GM19397 (cell line): ENCODE measurements around the gene AUTS2.

Experiments used
- ATAC-seq: cut with Tn5 transposase; IDR thresholded peaks from one replicate; pipeline ENCODE4 v1.9.1; 2021; ENCODE audit warnings: mild to moderate bottlenecking, moderate library complexity; ENCODE audit not compliant: unreplicated experiment

AUTS2 gene

GRCh38 chr7:69837387-69838068 lies 239.3 kb downstream of the AUTS2 start:
- no peak for ATAC-seq

DNA sequence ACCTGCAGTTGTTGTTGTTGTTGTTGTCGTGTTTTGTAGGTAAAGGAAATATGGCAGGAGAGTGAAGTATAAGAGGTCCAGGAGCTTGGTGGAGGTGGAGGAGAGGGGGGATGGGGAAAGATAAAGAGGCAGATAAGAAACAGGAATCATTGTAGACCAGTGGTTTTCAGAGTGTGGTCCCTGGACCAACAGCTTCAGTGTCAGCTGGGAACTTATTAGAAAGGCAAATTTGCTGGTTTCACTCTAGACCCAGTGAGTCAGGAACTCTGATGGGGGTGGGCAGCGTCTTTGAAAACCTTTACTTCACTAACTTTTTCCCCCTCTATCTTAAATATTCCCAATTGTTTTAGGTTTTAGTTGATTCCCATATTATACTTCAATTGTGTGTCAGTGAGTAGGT lies 241.5 kb downstream of the AUTS2 start:
- no peak for ATAC-seq

DNA sequence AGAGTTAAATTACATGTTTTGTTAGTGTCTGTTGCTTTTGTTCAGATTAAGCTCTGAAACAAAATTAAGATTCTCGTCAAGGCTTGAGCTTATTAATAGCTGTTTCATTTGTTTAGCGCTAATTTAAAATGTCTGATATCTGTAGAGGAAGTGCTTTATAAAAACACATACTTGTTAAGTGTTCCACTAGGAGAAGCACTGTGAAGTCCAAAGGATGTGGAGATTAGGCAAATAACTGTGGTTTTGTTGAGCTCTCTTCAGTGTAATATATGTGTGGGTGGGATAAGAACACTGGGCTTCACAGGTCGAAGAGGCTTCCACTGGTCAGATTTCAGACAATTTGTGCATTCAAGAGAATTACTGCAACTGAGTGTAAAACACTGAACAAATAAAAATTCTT lies 242.0 kb downstream of the AUTS2 start:
- no peak for ATAC-seq

- no peak for ATAC-seq
Measured at GRCh38 chr7:69843653-69844052, 245.4 kb downstream of the AUTS2 start.

DNA sequence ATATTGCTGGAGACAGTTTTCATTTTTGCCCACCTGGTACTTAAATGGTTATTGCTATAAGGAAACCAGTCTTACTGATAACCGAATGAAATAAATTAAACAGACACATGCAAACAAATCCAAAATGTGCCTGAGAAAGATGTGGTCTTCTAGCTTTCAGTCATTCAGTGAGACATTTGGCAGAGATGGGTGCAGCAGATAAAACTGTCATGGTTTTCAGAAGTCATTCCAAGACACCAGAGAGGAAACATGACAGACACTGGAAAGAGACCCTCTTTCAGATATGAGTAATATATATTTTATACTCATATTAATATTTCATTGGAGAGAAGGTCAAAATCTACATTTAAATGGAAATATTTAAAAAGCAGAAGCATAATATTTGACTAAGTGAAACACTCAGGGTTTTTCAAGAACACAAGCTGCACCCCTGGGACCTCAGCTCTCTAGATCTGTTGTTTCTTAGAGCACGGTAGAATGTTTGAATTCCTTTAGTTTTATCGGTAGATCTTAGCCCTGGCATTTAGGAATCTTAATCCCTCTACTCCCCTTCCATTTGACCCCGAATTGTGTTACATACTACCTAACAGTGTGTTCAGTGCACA lies 246.1 kb downstream of the AUTS2 start:
- no peak for ATAC-seq

- ATAC-seq, result no peak
Measured at GRCh38 chr7:69845721-69846495, 247.6 kb downstream of the AUTS2 start.

- no peak for ATAC-seq
Measured at GRCh38 chr7:69847921-69848612, 249.8 kb downstream of the AUTS2 start.

DNA sequence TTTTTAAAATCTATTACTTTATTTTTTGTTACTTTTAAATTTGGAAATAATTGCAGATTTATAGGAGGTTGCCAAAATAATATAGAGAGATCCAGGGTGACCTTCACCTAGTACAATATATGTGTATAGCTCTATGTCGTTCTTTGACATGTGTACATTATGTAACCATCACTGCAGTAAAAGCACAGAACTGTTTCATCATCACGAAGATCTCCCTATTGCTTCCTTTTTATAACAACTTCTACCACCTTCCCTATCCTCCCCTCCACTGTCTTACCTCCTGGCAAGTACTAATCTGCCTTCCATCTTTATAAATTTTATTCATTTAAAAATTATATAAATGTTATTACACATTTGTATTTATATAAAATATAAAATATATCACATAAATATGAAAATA lies 251.0 kb downstream of the AUTS2 start:
- no peak for ATAC-seq

DNA sequence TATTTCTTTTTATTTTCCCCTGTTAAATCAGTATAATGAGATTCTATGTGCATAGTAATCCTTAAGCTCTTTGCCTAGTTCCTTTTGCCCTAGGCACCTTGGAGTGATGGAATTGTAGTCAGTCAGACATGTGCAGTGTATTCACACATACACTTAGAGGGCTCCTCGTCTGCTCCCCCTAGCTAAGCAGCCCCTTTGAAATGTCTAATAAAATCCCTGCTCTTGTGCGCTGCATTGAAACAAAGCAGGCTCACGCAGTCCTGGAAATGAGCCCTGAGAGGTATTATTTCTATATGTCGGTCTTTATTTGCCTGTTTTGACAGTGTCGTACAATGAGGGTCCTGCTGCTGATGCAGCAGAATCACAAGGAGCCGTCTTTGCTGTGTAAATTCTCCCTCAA lies 258.7 kb downstream of the AUTS2 start:
- ATAC-seq, result no peak

DNA sequence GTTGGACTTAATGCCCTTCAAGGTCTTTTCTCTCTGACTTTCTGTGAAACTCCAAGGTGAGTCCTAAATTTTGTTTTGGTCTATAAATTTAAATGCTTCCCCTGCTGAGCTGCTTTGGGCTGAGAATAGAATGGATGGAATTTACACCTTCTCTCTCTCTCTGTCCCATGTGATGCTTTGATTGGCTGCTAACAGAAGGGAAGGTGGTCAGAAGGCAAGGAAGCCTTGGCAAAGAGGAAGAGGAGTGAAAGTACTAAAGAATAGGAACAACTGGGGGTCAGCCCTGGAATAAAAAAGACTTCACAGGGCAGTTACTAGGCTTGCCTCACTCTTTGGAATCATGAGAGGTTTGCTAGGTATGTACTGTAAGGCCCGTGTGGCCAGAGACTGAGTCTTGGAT lies 260.2 kb downstream of the AUTS2 start:
- no peak for ATAC-seq

DNA sequence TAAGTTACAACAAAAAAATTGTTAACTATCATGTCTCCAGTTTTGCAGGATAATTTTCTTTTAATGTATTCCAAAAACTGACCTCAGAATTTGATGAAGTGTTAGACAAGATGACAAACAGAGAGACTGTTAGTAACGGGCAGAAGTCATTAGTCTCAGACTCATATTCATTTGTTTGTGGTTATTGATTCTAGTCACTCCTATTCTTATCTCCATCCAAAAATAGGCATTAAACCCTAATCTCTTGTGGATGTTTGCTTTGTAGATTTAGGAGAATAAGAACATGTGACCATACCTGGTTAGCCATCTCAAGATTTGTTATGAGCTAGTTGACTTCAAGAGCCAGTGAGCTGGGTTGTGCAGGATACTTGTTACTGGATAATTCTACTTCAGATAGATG lies 261.1 kb downstream of the AUTS2 start:
- no peak for ATAC-seq

- no peak for ATAC-seq
Measured at GRCh38 chr7:69860486-69860885, 262.2 kb downstream of the AUTS2 start.

DNA sequence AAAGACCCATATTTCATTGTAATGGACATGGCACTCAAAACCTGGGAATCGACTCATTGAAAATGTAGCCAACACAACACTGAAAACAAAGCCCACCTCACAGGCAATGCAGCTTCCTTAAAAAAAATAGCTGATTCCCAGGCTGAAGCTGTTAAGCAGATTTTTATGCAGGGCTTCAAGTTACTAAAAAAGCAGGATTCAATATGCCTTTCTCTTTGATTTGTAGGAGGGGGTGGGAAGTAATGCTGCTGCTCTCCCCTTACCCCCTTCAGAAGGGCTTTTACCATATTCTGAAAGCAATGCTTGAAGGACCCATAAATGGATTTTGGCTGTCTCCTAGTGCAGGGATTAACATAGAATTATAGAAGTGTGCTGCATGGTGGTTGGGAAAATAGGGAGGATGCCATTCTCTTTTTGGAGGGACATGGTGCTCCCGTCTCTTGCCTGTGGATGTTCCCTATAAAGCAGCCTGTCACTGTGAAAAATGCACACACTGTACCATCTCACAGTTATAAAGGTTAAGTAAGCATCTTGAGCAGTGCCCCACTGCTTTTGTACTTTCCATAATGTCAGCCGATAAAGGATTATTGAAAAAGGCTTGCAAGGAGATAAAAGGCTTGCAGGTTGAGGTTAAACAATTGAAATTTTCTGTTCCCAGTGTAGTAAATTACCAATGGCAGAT lies 262.8 kb downstream of the AUTS2 start:
- ATAC-seq, result no peak

DNA sequence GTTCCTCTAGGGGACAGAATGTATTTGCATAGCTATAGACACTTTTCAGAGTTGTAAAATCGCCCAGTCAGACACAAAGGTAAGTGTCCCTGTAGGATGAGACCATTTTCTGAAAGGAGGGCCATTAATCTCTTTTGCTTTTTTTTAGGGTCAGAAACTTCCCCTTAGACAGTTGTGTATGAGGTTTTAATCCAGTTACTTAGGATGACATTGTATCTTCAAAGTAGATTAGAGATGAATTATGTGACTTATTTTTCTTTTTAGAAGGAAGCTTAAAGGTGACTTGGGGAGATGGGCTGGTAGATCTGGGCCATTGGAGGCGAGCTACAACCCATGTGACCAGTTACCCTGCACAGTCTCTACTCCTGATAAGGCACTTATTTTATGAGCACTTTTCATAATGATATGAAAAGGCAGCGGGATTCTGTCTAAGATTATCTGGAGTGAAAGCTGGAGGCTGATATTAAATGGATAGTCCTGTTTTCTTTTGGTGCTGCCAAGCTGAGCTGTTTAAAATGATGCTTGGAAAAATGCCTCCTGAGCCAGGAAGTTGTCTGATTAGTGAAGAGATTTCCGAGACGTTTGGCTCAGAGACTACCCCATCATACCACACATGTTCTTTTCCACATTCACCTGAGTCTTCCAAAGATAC lies 264.3 kb downstream of the AUTS2 start:
- ATAC-seq, result no peak

- no peak for ATAC-seq
Measured at GRCh38 chr7:69864274-69864673, 266.0 kb downstream of the AUTS2 start.

- ATAC-seq, result no peak
Measured at GRCh38 chr7:69864822-69865221, 266.5 kb downstream of the AUTS2 start.

DNA sequence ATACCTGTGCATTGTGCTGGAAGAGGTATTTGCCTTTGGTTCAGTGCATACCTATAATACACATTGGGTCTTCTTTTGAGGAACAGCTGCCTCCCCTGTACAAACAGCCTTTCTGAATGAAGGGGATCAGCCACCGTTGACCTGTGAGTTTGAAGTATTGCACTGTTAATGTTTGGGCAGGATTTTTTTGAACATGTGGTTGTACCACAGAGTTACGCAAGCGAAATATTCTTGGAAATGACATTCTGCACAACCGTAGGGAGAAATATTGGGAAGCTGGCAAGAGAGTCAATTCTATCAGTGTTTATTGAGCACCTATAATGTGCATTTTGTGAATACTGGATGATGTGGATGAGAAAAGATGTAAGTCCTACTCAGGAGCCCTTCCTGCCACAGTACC lies 270.6 kb downstream of the AUTS2 start:
- no peak for ATAC-seq

DNA sequence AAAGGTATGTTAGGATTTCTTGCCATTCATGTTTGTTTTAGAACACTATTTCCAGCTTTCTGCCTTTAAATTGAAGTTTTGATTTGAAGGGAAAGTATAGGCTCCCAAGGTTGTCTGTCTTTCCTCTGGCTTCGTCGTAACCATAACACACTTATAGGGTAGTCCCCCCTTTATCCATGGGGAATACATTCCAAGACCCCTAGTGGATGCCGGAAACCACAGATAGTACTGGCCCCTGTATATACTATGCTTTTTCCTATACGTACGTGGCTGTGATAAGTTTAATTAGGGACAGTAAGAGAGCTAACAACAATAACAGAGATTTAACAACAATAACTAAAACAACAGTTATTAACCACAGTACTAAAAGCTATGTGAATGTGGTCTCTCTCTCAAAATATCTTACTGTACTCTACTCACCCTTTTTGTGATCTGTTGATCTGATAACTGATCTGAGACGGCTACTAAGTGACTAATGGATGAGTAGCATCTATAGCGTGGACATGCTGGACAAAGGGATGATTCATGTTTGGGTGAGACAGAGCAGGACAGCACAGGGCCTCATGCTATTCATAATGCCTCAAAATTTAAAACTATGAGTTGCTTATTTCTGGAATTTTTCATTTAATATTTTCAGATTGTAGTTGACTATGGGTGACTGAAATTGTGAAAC lies 273.1 kb downstream of the AUTS2 start:
- no peak for ATAC-seq

GRCh38 chr7:69871886-69872569 lies 273.8 kb downstream of the AUTS2 start:
- ATAC-seq, result no peak
